ENCODE data around the gene STXBP3. TPM values are rescaled to one million over a fixed set of nuclear protein-coding genes. Genes with fewer than 3 reads are reported as not detected.

The STXBP3 gene
- total and polyA plus RNA-seq, 8 donors, result 19.1 to 50.7 (median 26.6) TPM

- ATAC-seq (no peak), FAIRE-seq (no peak), DNase-seq (no peak)
- no peaks in the 10 kb centered on the region for H3K36me3 ChIP-seq
- H3K27me3 ChIP-seq, result no peaks in the 10 kb centered on the region
- H3K9me3 ChIP-seq, result no peaks in the 10 kb centered on the region
- H3K27ac ChIP-seq, result no peak overlapping the region
- TF ChIP-seq, protein P1, sequence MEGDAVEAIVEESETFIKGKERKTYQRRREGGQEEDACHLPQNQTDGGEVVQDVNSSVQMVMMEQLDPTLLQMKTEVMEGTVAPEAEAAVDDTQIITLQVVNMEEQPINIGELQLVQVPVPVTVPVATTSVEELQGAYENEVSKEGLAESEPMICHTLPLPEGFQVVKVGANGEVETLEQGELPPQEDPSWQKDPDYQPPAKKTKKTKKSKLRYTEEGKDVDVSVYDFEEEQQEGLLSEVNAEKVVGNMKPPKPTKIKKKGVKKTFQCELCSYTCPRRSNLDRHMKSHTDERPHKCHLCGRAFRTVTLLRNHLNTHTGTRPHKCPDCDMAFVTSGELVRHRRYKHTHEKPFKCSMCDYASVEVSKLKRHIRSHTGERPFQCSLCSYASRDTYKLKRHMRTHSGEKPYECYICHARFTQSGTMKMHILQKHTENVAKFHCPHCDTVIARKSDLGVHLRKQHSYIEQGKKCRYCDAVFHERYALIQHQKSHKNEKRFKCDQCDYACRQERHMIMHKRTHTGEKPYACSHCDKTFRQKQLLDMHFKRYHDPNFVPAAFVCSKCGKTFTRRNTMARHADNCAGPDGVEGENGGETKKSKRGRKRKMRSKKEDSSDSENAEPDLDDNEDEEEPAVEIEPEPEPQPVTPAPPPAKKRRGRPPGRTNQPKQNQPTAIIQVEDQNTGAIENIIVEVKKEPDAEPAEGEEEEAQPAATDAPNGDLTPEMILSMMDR (IDR thresholded peaks at IDR 0.05), result no peak
- intact Hi-C loops (cut with DNase I), result loop anchor here in 1 of 3 donors (10.0 kb wide), 1 partner anchor 72 kb away; no protein-coding TSS in a partner anchor
- no peaks in the 10 kb centered on the region for H3K4me1 ChIP-seq
- WGBS, 2 donors, result 89 to 93% methylated on average over 2 of the region's 2 CpGs
- H3K4me3 ChIP-seq, result no peak overlapping the region
These were observed 86.5 kb downstream of the STXBP3 start for GRCh38 chr1:108832929-108833328.

DNA sequence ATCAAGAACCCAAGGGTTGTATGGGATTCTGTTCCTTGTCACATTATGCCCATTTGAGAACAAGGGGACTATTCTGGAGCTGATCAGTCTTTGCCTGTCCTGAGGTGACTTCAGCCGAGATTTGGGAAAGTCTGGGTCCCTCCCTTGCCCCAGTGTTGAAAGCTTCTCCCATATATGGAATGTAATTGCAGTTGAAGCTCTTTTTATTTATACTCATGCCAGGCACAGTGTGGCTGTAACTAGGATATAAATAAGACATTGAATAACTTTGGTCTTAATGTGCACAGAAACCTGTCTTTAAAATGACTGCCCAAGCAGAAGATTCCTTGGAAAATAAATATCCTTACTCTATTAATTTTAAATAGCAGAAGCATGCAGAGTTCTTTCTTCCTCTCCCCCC is 95.2 kb downstream of the STXBP3 start:
- DNase-seq (no peak), FAIRE-seq (no peak), ATAC-seq (no peak)
- intact Hi-C loops (cut with DNase I), result no loop called here
- no peaks in the 10 kb centered on the region for H3K27me3 ChIP-seq
- H3K4me3 ChIP-seq, result no peak overlapping the region
- no peaks in the 10 kb centered on the region for H3K4me1 ChIP-seq
- WGBS, 2 donors, result 30 to 40% methylated on average over 1 of the region's 1 CpG
- H3K36me3 ChIP-seq, result no peaks in the 10 kb centered on the region
- TF ChIP-seq, protein P1 (IDR thresholded peaks at IDR 0.05), result no peak
- no peak overlapping the region for H3K27ac ChIP-seq
- H3K9me3 ChIP-seq, result no peaks in the 10 kb centered on the region

- intact Hi-C loops (cut with DNase I), result no loop called here
- Histone ChIP-seq H3K9me3 (no peaks in the 10 kb centered on the region), H3K4me1 (no peaks in the 10 kb centered on the region), H3K36me3 (no peaks in the 10 kb centered on the region), H3K4me3 (no peak overlapping the region), H3K27me3 (no peaks in the 10 kb centered on the region), H3K27ac (no peak overlapping the region)
- ATAC-seq, result no peak
- no peak for FAIRE-seq
- WGBS, 2 donors, result 44 to 55% methylated on average over 3 of the region's 3 CpGs
- no peak for DNase-seq
- TF ChIP-seq, protein P1 (IDR thresholded peaks at IDR 0.05), result no peak
These were observed 96.2 kb downstream of the STXBP3 start for GRCh38 chr1:108842525-108843181.

GRCh38 chr1:108843390-108844137 is 97.1 kb downstream of the STXBP3 start:
- Histone ChIP-seq H3K36me3 (no peaks in the 10 kb centered on the region), H3K9me3 (no peaks in the 10 kb centered on the region), H3K4me1 (no peaks in the 10 kb centered on the region), H3K27ac (no peak overlapping the region), H3K4me3 (no peak overlapping the region), H3K27me3 (no peaks in the 10 kb centered on the region)
- FAIRE-seq, result no peak
- no peak for DNase-seq
- intact Hi-C loops (cut with DNase I), result no loop called here
- TF ChIP-seq, protein P1 (IDR thresholded peaks at IDR 0.05), result no peak
- ATAC-seq, result no peak
- 76 to 81% methylated on average over 3 of the region's 3 CpGs for WGBS, 2 donors

DNA sequence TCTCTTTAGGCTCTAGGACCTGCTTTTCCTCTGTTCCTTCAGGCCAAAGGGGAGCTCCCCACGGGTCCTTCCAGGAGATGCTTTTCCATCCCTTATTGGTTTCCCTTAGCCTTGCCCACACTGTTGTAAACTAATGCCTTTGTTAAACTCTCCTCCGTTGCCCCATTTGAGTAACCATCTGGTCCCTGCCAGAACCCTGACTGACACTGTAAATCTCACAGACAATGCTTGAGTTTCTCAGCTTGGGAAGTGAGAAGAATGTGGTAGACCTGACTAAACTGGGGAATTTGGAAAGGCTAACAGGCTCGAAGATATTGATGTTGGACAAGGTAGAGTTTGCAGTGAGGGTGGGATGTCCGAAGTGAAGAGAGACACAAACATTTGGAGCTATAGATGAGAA is 99.0 kb downstream of the STXBP3 start:
- TF ChIP-seq, protein P1 (IDR thresholded peaks at IDR 0.05), result no peak
- ATAC-seq (no peak), DNase-seq (no peak), FAIRE-seq (no peak)
- Histone ChIP-seq H3K9me3 (no peaks in the 10 kb centered on the region), H3K27me3 (no peaks in the 10 kb centered on the region), H3K4me3 (no peak overlapping the region), H3K4me1 (no peaks in the 10 kb centered on the region), H3K36me3 (no peaks in the 10 kb centered on the region), H3K27ac (no peak overlapping the region)
- intact Hi-C loops (cut with DNase I), result no loop called here
- 62 to 66% methylated on average over 4 of the region's 4 CpGs for WGBS, 2 donors
